Measurements from ENCODE around the gene ZNF316. TPM values are rescaled to one million over a fixed set of nuclear protein-coding genes. Genes with fewer than 3 reads are reported as not detected.

ZNF316 gene
- total and polyA plus RNA-seq, 8 donors: 12.4 to 52.6 (median 17.0) TPM

GRCh38 chr7:6680146-6680545, 43.0 kb downstream of the ZNF316 start:
- ATAC-seq: no peak
- TF ChIP-seq CTCF (IDR thresholded peaks at IDR 0.05): no peak
- Histone ChIP-seq H3K36me3 (no peaks in the 10 kb centered on the region), H3K9me3 (no peaks in the 10 kb centered on the region), H3K4me1 (no peaks in the 10 kb centered on the region), H3K27me3 (no peaks in the 10 kb centered on the region), H3K4me3 (no peak overlapping the region), H3K27ac (no peak overlapping the region)
- 95 to 100% methylated on average over 1 of the region's 1 CpG for WGBS, 2 donors
- intact Hi-C loops (cut with DNase I): no loop called here
- DNase-seq: no peak
- no peak for FAIRE-seq

GRCh38 chr7:6691103-6691502, 54.0 kb downstream of the ZNF316 start:
- H3K27ac ChIP-seq: no peak overlapping the region
- intact Hi-C loops (cut with DNase I): no loop called here
- TF ChIP-seq CTCF (IDR thresholded peaks at IDR 0.05): no peak
- ATAC-seq (no peak), FAIRE-seq (no peak), DNase-seq (no peak)
- H3K4me3 ChIP-seq: no peak overlapping the region
- no peaks in the 10 kb centered on the region for H3K4me1 ChIP-seq
- H3K36me3 ChIP-seq: peaks cover 53 to 90% (median 57%) of the 10 kb centered on the region in 3 donors
- no peaks in the 10 kb centered on the region for H3K27me3 ChIP-seq
- H3K9me3 ChIP-seq: peaks cover 0 to 31% (median 12%) of the 10 kb centered on the region in 4 donors
- WGBS, 2 donors: 97 to 98% methylated on average over 4 of the region's 4 CpGs

GRCh38 chr7:6691609-6692106, 54.5 kb downstream of the ZNF316 start:
- no peak overlapping the region for H3K27ac ChIP-seq
- 96 to 97% methylated on average over 5 of the region's 5 CpGs for WGBS, 2 donors
- TF ChIP-seq CTCF (IDR thresholded peaks at IDR 0.05): no peak
- ATAC-seq (no peak), DNase-seq (no peak), FAIRE-seq (no peak)
- no peak overlapping the region for H3K4me3 ChIP-seq
- no peaks in the 10 kb centered on the region for H3K4me1 ChIP-seq
- H3K27me3 ChIP-seq: no peaks in the 10 kb centered on the region
- H3K9me3 ChIP-seq: peaks cover 0 to 31% (median 12%) of the 10 kb centered on the region in 4 donors
- H3K36me3 ChIP-seq: peaks cover 59 to 93% (median 63%) of the 10 kb centered on the region in 3 donors
- intact Hi-C loops (cut with DNase I): no loop called here

- no peak for TF ChIP-seq CTCF (IDR thresholded peaks at IDR 0.05)
- peaks cover 3 to 6% (median 4%) of the 10 kb centered on the region in 3 donors for H3K4me1 ChIP-seq
- FAIRE-seq (no peak), ATAC-seq (no peak), DNase-seq (no peak)
- H3K9me3 ChIP-seq: peaks cover 0 to 4% (median 0%) of the 10 kb centered on the region in 4 donors
- no peaks in the 10 kb centered on the region for H3K27me3 ChIP-seq
- no peak overlapping the region for H3K27ac ChIP-seq
- WGBS, 2 donors: 93 to 97% methylated on average over 5 of the region's 5 CpGs
- no peak overlapping the region for H3K4me3 ChIP-seq
- intact Hi-C loops (cut with DNase I): no loop called here
- H3K36me3 ChIP-seq: peaks cover 12 to 47% (median 37%) of the 10 kb centered on the region in 3 donors
Measured at GRCh38 chr7:6700793-6701192, 63.7 kb downstream of the ZNF316 start.

GRCh38 chr7:6701860-6702259, 64.7 kb downstream of the ZNF316 start:
- intact Hi-C loops (cut with DNase I): no loop called here
- Histone ChIP-seq H3K27me3 (no peaks in the 10 kb centered on the region), H3K27ac (no peak overlapping the region), H3K4me1 (peaks cover 3 to 6% (median 4%) of the 10 kb centered on the region in 3 donors), H3K36me3 (peaks cover 2 to 36% (median 26%) of the 10 kb centered on the region in 3 donors), H3K9me3 (peaks cover 0 to 3% (median 0%) of the 10 kb centered on the region in 4 donors), H3K4me3 (no peak overlapping the region)
- FAIRE-seq: no peak
- no peak for TF ChIP-seq CTCF (IDR thresholded peaks at IDR 0.05)
- 100% methylated on average over 1 of the region's 1 CpG for WGBS, 2 donors
- no peak for DNase-seq
- no peak for ATAC-seq

Data from pancreas (tissue), 10 donors.